SU-DHL-6 (cell line): ENCODE measurements around the gene HPSE.

ENCODE experiments used
- H2AFZ ChIP-seq: fragments of 200-600 bp; sonication (generic); 2 replicates; pipeline ENCODE4 v1.6.1; 2014; ENCODE audit warnings: low read depth, mild to moderate bottlenecking, moderate library complexity, mixed read lengths, antibody characterized with exemption, low read length; ENCODE audit not compliant: severe bottlenecking
- H3F3A ChIP-seq: fragments of 200-600 bp; shearing (Covaris generic); 2 replicates; pipeline ENCODE4 v1.6.0; 2016; ENCODE audit warnings: antibody characterized with exemption, mild to moderate bottlenecking; ENCODE audit not compliant: insufficient read depth
- H3K27ac ChIP-seq: fragments of 200-600 bp; sonication (generic); 2 replicates; pipeline ENCODE4 v1.5.1; 2016; ENCODE audit warnings: low read depth, mild to moderate bottlenecking, low read length, moderate library complexity, mixed read lengths
- H3K27me3 ChIP-seq: fragments of 200-600 bp; sonication (generic), shearing (Covaris generic); 2 replicates; pipeline ENCODE4 v1.6.0; 2014; ENCODE audit warnings: mild to moderate bottlenecking, low read length
- H3K36me3 ChIP-seq: fragments of 200-600 bp; sonication (generic); 2 replicates; pipeline ENCODE4 v1.6.1; 2014; ENCODE audit warnings: mild to moderate bottlenecking, low read length, mixed read lengths
- H3K4me2 ChIP-seq: fragments of 300-600, 200-600 bp; shearing (Covaris generic), sonication (generic); 2 replicates; pipeline ENCODE4 v1.6.0; 2014; ENCODE audit warnings: low read length, low read depth, mild to moderate bottlenecking; ENCODE audit not compliant: poor library complexity, severe bottlenecking
- H3K4me3 ChIP-seq: fragments of 200-600 bp; sonication (generic); 2 replicates; pipeline ENCODE4 v1.5.1; 2014; ENCODE audit warnings: antibody characterized with exemption, low read length, mild to moderate bottlenecking, mixed read lengths; ENCODE audit not compliant: insufficient read depth, poor library complexity, severe bottlenecking
- H3K79me2 ChIP-seq: fragments of 200-600 bp; sonication (generic); 2 replicates; pipeline ENCODE4 v1.6.1; 2014; ENCODE audit warnings: mild to moderate bottlenecking, low read length, moderate library complexity; ENCODE audit not compliant: insufficient read depth
- H3K9ac ChIP-seq: fragments of 200-600 bp; sonication (generic); 2 replicates; pipeline ENCODE4 v1.7.0; 2014; ENCODE audit warnings: mild to moderate bottlenecking, low read length
- H3K9me2 ChIP-seq: fragments of 200-600 bp; sonication (generic); replicated peaks from 2 replicates; pipeline ENCODE4 v1.6.1; 2014; ENCODE audit warnings: low read length; ENCODE audit not compliant: insufficient read depth
- H3K9me3 ChIP-seq: fragments of 200-600 bp; sonication (generic); 2 replicates; pipeline ENCODE4 v1.6.1; 2014; ENCODE audit warnings: low read length, mixed read lengths; ENCODE audit not compliant: insufficient read depth
- H4K20me1 ChIP-seq: fragments of 200-600 bp; sonication (generic); 2 replicates; pipeline ENCODE4 v1.6.1; 2014; ENCODE audit warnings: low read depth, mild to moderate bottlenecking, antibody characterized with exemption, low read length, moderate library complexity, mixed read lengths
- EZH2phosphoT487 ChIP-seq: fragments of 200-600 bp; sonication (generic), shearing (Covaris generic); conservative IDR thresholded peaks from 2 replicates; pipeline ENCODE4 v1.6.1; 2018; ENCODE audit warnings: mild to moderate bottlenecking, antibody characterized with exemption, low read length, moderate library complexity, mixed read lengths
- TF ChIP-seq, protein P1 (sequence below): fragments of 200-600 bp; sonication (generic); IDR thresholded peaks from one replicate; pipeline ENCODE4 v1.5.1; 2017; ENCODE audit warnings: antibody characterized with exemption, mild to moderate bottlenecking, low read length, moderate library complexity; ENCODE audit not compliant: insufficient read depth, poor library complexity, severe bottlenecking

Gene HPSE

GRCh38 chr4:83251447-83251830, 83.2 kb downstream of the HPSE start:
- H3F3A ChIP-seq: no peaks in the 10 kb centered on the region
- no peaks in the 10 kb centered on the region for H3K79me2 ChIP-seq
- no peaks in the 10 kb centered on the region for H4K20me1 ChIP-seq
- H3K9me3 ChIP-seq: no peaks in the 10 kb centered on the region
- H3K27ac ChIP-seq: no peak overlapping the region
- H3K9me2 ChIP-seq: no peaks in the 10 kb centered on the region
- no peak overlapping the region for H3K4me2 ChIP-seq
- H3K4me3 ChIP-seq: no peak overlapping the region
- no peak overlapping the region for H2AFZ ChIP-seq
- H3K36me3 ChIP-seq: no peaks in the 10 kb centered on the region
- no peak overlapping the region for H3K9ac ChIP-seq
- H3K27me3 ChIP-seq: no peaks in the 10 kb centered on the region
- TF ChIP-seq, protein P1, sequence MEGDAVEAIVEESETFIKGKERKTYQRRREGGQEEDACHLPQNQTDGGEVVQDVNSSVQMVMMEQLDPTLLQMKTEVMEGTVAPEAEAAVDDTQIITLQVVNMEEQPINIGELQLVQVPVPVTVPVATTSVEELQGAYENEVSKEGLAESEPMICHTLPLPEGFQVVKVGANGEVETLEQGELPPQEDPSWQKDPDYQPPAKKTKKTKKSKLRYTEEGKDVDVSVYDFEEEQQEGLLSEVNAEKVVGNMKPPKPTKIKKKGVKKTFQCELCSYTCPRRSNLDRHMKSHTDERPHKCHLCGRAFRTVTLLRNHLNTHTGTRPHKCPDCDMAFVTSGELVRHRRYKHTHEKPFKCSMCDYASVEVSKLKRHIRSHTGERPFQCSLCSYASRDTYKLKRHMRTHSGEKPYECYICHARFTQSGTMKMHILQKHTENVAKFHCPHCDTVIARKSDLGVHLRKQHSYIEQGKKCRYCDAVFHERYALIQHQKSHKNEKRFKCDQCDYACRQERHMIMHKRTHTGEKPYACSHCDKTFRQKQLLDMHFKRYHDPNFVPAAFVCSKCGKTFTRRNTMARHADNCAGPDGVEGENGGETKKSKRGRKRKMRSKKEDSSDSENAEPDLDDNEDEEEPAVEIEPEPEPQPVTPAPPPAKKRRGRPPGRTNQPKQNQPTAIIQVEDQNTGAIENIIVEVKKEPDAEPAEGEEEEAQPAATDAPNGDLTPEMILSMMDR: no peak
- no peak for TF ChIP-seq EZH2phosphoT487

GRCh38 chr4:83250687-83251446, 83.8 kb downstream of the HPSE start:
- H3K27ac ChIP-seq: no peak overlapping the region
- H3K9me3 ChIP-seq: no peaks in the 10 kb centered on the region
- H3F3A ChIP-seq: no peaks in the 10 kb centered on the region
- no peaks in the 10 kb centered on the region for H4K20me1 ChIP-seq
- H3K79me2 ChIP-seq: no peaks in the 10 kb centered on the region
- H3K4me2 ChIP-seq: no peak overlapping the region
- no peaks in the 10 kb centered on the region for H3K36me3 ChIP-seq
- H2AFZ ChIP-seq: no peak overlapping the region
- H3K4me3 ChIP-seq: no peak overlapping the region
- no peak for TF ChIP-seq EZH2phosphoT487
- TF ChIP-seq, protein P1: no peak
- no peaks in the 10 kb centered on the region for H3K9me2 ChIP-seq
- no peaks in the 10 kb centered on the region for H3K27me3 ChIP-seq
- H3K9ac ChIP-seq: no peak overlapping the region

DNA sequence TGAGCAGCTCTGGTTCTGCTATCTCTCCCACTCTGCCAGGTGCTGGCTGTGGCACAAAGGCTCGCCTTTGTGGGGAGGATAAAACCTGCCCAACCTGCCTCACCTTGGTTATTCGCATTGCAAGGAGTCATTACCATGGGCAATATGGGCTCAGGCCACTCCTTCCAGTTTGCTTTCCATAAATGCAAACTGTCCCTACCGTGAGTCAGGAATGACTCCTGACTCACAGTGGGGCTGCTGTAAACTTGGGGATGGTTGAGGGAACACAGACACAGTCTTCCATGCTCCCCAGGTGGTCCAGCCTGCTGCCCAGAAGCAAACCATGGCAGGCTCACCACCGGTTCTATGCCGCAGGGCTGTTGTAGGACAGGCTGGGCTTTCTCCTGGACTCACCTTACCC, 86.2 kb downstream of the HPSE start:
- no peak for TF ChIP-seq EZH2phosphoT487
- TF ChIP-seq, protein P1: no peak
- no peaks in the 10 kb centered on the region for H3K36me3 ChIP-seq
- H3K9me2 ChIP-seq: no peaks in the 10 kb centered on the region
- H3K27me3 ChIP-seq: no peaks in the 10 kb centered on the region
- H3K79me2 ChIP-seq: no peaks in the 10 kb centered on the region
- H2AFZ ChIP-seq: no peak overlapping the region
- no peaks in the 10 kb centered on the region for H3F3A ChIP-seq
- H4K20me1 ChIP-seq: no peaks in the 10 kb centered on the region
- no peak overlapping the region for H3K4me2 ChIP-seq
- no peak overlapping the region for H3K27ac ChIP-seq
- H3K4me3 ChIP-seq: no peak overlapping the region
- H3K9ac ChIP-seq: no peak overlapping the region
- no peaks in the 10 kb centered on the region for H3K9me3 ChIP-seq
